GM19099 (cell line): ENCODE data around the gene P2RY6.

Source experiments
- POLR2A ChIP-seq: IDR thresholded peaks from 3 replicates; pipeline ENCODE4 v1.6.1; 2011; ENCODE audit warnings: low read depth; ENCODE audit not compliant: insufficient read length; ENCODE audit errors: extremely low read depth

Gene P2RY6

GRCh38 chr11:73333640-73334383 is 61.7 kb downstream of the P2RY6 start:
- TF ChIP-seq POLR2A: no peak

- TF ChIP-seq POLR2A: no peak
Observed at GRCh38 chr11:73334384-73335203, 62.5 kb downstream of the P2RY6 start.

GRCh38 chr11:73335204-73335923 is 63.2 kb downstream of the P2RY6 start:
- no peak for TF ChIP-seq POLR2A

GRCh38 chr11:73337846-73338245 is 65.7 kb downstream of the P2RY6 start:
- TF ChIP-seq POLR2A: no peak

GRCh38 chr11:73338279-73338678 is 66.1 kb downstream of the P2RY6 start:
- TF ChIP-seq POLR2A: no peak

- no peak for TF ChIP-seq POLR2A
Observed at GRCh38 chr11:73340164-73340563, 68.0 kb downstream of the P2RY6 start.

GRCh38 chr11:73342633-73343032 is 70.5 kb downstream of the P2RY6 start:
- no peak for TF ChIP-seq POLR2A

GRCh38 chr11:73343076-73343873 is 71.1 kb downstream of the P2RY6 start:
- TF ChIP-seq POLR2A: no peak

- TF ChIP-seq POLR2A: no peak
Observed at GRCh38 chr11:73344191-73344607, 72.1 kb downstream of the P2RY6 start.

- TF ChIP-seq POLR2A: no peak
Observed at GRCh38 chr11:73345481-73346160, 73.5 kb downstream of the P2RY6 start.

- no peak for TF ChIP-seq POLR2A
Observed at GRCh38 chr11:73346186-73346935, 74.2 kb downstream of the P2RY6 start.

- TF ChIP-seq POLR2A: no peak
Observed at GRCh38 chr11:73347067-73347466, 74.9 kb downstream of the P2RY6 start.
